Heart left ventricle (tissue), 16 donors: Measurements from ENCODE around the gene SUCLA2. TPM values are rescaled to one million over a fixed set of nuclear protein-coding genes. Genes with fewer than 3 reads are reported as not detected.
A peak's percentile ranks its signal among the peaks of the same experiment; 100 is the strongest.

Source experiments
- ATAC-seq, 4 donors: fragments of 200-7000 bp; cut with Tn5 transposase; one replicate each; pipeline ENCODE4 v1.9.1; 2020 to 2022; ENCODE audit warnings: moderate library complexity in 4 of 4, mild to moderate bottlenecking in 3 of 4, moderate number of reproducible peaks in 1 of 4
- DNase-seq, 5 donors: peaks; one replicate each; pipeline ENCODE4 v3.0.0-alpha.2; 2020
- H3K27ac ChIP-seq, 12 donors: fragments of 200-600 bp; sonication (generic) in 4 of 12; one replicate each; pipeline versions ENCODE4 v1.5.0 to v1.8.0; 2016 to 2022; ENCODE audit warnings: mild to moderate bottlenecking in 2 of 12
- H3K27me3 ChIP-seq, 9 donors: fragments of 200-600 bp; sonication (generic) in 2 of 9; one replicate each; pipeline versions ENCODE4 v1.5.1 to v1.8.0; 2016 to 2022; ENCODE audit warnings: mild to moderate bottlenecking in 3 of 9
- H3K36me3 ChIP-seq, 9 donors: fragments of 200-600 bp; sonication (generic) in 2 of 9; one replicate each; pipeline versions ENCODE4 v1.5.0 to v1.8.0; 2018 to 2022; ENCODE audit warnings: mild to moderate bottlenecking in 2 of 9
- H3K4me1 ChIP-seq, 12 donors: fragments of 200-600 bp; sonication (generic) in 4 of 12; one replicate each; pipeline versions ENCODE4 v1.5.0 to v1.8.0; 2016 to 2022; ENCODE audit warnings: mild to moderate bottlenecking in 3 of 12
- H3K4me3 ChIP-seq, 12 donors: fragments of 200-600 bp; sonication (generic) in 4 of 12; one replicate each; pipeline versions ENCODE4 v1.5.0 to v1.8.0; 2017 to 2022; ENCODE audit warnings: mild to moderate bottlenecking in 9 of 12, moderate library complexity in 4 of 12
- H3K9me3 ChIP-seq, 12 donors: fragments of 200-600 bp; sonication (generic) in 4 of 12; one replicate each; pipeline versions ENCODE4 v1.5.0 to v1.8.0; 2016 to 2022; ENCODE audit warnings: mild to moderate bottlenecking in 1 of 12
- POLR2A ChIP-seq, 2 donors: fragments of 450-650 bp; IDR thresholded peaks; one replicate each; pipeline ENCODE4 v1.6.1; 2017; ENCODE audit warnings: antibody characterized with exemption in 2 of 2, mild to moderate bottlenecking in 2 of 2, moderate library complexity in 2 of 2
- WGBS, 4 donors: extraction: QIAGEN DNeasy Blood & Tissue Kit in 2 of 4; methylation state at CpG; one replicate each; pipeline versions ENCODE4 v1.1.5 to v1.1.7; 2013 to 2018; 5-methylcytosine and 5-hydroxymethylcytosine counted together
- intact Hi-C, 10 donors: fragments of 100-400 bp; cut with DNase I; formaldehyde crosslinking; loops; one replicate each; pipeline versions ENCODE4 v1.11.1 to v1.14.2; 2022
- polyA plus RNA-seq, 2 donors: library from polyadenylated mRNA; stranded (reverse); fragments of 200-250 nt; gene quantifications; one replicate each; pipeline ENCODE4 v1.2.3, GENCODE V29; 2013
- total RNA-seq, 9 donors: library from RNA; depleted of rRNA in 2 of 9; stranded (reverse); fragments of >200 nt in 2 of 9; fragmentation: NEBNext Ultra II Directional in 3 of 9; extraction: Animal tissue kit (Norgen Biotek cat#: 25700) in 3 of 9; gene quantifications; one replicate each; pipeline versions ENCODE4 v1.1.0 to v1.2.4, GENCODE V29; 2016 to 2023
- TF ChIP-seq, protein P1 (sequence below), 12 donors: fragments of 200-600 bp; sonication (generic) in 4 of 12; IDR thresholded peaks; one replicate each; pipeline versions ENCODE4 v1.5.0 to v1.8.0; 2018 to 2022; ENCODE audit warnings: antibody characterized with exemption in 12 of 12, mild to moderate bottlenecking in 5 of 12
- donor health status: ischemic (EF 13 %, LVEDD 7.1; RV severe dilation, severe dysfunction).
- donor health status: healthy with polysubstance abuse.
- donor health status: DM: no; HTN: yes; CAD: no.
- donor health status: DM: no; HTN: no; CAD: no.
- donor health status: ischemic (EF 25% LVEDD 6.9; RV normal size, moderate dysfunction).
- donor health status: ischemic (EF 25% LVEDD 5.7; RV mildly dilated, moderate dysfunction).
- donor health status: healthy.
- donor health status: DM: yes; HTN: yes; CAD: no.
- donor health status: ischemic (EF 35%, LVEDD 5.7; RV mildly dilated, moderate dysfunction).
- donor health status: nonischemic (EF 11% LVEDD 7.7; RV severe dilation, severe dysfunction).
- donor health status: DM: yes; HTN: yes; CAD: no.
- donor health status: PGD.
- donor health status: ischemic (EF 29% LVEDD 5.4; RV normal size, mild dysfunction).
- donor health status: nonischemic (EF 23%, LVEDD 6.1; RV moderate dilation, normal function).

SUCLA2 gene
- total and polyA plus RNA-seq, 11 donors: 36.5 to 166 (median 122) TPM

DNA sequence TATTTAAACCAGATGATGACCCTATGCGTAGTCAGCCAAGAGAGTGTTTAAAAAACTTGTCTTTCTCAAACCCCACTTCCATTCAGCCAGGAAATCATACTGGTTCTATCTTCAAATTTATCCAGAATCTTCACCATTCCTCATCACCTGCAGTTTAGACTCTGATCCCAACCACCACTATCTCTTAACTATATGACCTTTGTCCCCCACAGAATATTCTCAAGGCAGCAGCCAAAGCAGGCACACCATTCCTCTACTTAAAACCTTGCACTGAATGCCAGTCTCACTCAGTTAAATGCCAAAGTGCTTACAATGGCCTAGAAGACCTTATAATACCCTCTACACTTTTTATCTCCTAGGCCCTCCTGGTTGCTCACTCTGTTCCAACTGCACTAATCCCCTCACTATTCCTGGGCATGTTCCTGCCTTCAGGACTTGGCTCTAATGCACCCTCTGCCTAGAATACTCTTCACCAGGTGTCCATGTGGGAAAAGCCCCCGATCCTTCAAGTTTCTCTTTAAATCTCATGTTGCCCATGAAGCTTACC, 10.1 kb downstream of the SUCLA2 start:
- peak overlapping the region in 1 of 12 donors; percentile 27 for H3K27ac ChIP-seq
- DNase-seq (no peak), ATAC-seq (peak; percentile 44 to 87 (median 67))
- 91 to 96% (median 93%) methylated on average over 2 of the region's 2 CpGs for WGBS, 4 donors
- no peaks in the 10 kb centered on the region for H3K9me3 ChIP-seq
- no peaks in the 10 kb centered on the region for H3K27me3 ChIP-seq
- TF ChIP-seq, protein P1, sequence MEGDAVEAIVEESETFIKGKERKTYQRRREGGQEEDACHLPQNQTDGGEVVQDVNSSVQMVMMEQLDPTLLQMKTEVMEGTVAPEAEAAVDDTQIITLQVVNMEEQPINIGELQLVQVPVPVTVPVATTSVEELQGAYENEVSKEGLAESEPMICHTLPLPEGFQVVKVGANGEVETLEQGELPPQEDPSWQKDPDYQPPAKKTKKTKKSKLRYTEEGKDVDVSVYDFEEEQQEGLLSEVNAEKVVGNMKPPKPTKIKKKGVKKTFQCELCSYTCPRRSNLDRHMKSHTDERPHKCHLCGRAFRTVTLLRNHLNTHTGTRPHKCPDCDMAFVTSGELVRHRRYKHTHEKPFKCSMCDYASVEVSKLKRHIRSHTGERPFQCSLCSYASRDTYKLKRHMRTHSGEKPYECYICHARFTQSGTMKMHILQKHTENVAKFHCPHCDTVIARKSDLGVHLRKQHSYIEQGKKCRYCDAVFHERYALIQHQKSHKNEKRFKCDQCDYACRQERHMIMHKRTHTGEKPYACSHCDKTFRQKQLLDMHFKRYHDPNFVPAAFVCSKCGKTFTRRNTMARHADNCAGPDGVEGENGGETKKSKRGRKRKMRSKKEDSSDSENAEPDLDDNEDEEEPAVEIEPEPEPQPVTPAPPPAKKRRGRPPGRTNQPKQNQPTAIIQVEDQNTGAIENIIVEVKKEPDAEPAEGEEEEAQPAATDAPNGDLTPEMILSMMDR (IDR thresholded peaks at IDR 0.05): no peak
- no peak for TF ChIP-seq POLR2A (IDR thresholded peaks at IDR 0.05)
- peaks cover 3 to 85% (median 63%) of the 10 kb centered on the region in 9 donors for H3K36me3 ChIP-seq
- H3K4me1 ChIP-seq: peaks cover 0 to 17% (median 0%) of the 10 kb centered on the region in 12 donors
- no peak overlapping the region for H3K4me3 ChIP-seq
- intact Hi-C loops: no loop called here

DNA sequence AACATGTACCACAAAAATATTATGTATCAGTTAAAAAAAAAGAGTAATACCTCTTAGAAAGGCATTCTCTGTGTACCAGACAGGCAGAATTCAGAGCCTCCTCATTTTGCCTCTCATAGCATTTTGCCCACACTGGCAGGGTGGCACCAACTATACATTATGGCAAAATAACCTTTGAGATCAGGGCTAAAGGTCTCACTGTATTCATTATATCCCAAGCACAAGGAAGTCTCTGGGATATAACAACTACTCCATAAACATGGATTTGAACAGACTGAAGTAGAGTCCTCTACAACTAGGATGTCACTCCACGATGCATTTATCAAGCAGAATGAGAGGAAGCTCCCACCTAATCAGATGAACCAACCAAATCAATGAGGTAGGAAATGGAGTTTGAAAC, 10.6 kb downstream of the SUCLA2 start:
- ATAC-seq (no peak), DNase-seq (no peak)
- H3K27me3 ChIP-seq: no peaks in the 10 kb centered on the region
- peaks cover 0 to 17% (median 0%) of the 10 kb centered on the region in 12 donors for H3K4me1 ChIP-seq
- peaks cover 3 to 85% (median 63%) of the 10 kb centered on the region in 9 donors for H3K36me3 ChIP-seq
- intact Hi-C loops: no loop called here
- no peak overlapping the region for H3K4me3 ChIP-seq
- no peaks in the 10 kb centered on the region for H3K9me3 ChIP-seq
- TF ChIP-seq, protein P1 (IDR thresholded peaks at IDR 0.05): no peak
- TF ChIP-seq POLR2A (IDR thresholded peaks at IDR 0.05): no peak
- peak overlapping the region in 1 of 12 donors; percentile 27 for H3K27ac ChIP-seq
- 38 to 84% (median 75%) methylated on average over 1 of the region's 1 CpG for WGBS, 4 donors

DNA sequence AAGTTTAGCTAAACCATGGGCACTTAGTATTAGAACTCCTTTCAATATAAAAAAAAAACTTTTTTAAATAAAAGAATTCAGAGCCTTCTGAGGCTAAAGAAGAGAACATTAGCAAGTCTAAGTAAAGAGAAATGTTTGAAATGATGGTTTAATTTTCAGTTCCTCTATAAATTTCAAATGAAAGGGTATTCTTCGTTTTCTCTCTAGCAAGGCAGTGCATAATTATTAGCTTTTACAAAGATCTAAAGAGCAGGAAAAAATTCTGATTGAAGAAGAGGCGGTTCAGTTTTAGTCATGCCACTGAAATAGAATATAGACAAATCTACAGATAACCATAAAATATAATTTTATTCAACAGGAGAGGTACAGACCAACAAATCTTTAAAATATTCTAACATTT, 18.0 kb downstream of the SUCLA2 start:
- Histone ChIP-seq H3K4me3 (no peak overlapping the region), H3K36me3 (peaks cover 0 to 64% (median 36%) of the 10 kb centered on the region in 9 donors), H3K27me3 (no peaks in the 10 kb centered on the region), H3K27ac (no peak overlapping the region), H3K9me3 (peaks cover 0 to 13% (median under 1%) of the 10 kb centered on the region in 12 donors), H3K4me1 (no peaks in the 10 kb centered on the region)
- DNase-seq (no peak), ATAC-seq (no peak)
- intact Hi-C loops: no loop called here
- 94 to 98% (median 96%) methylated on average over 2 of the region's 2 CpGs for WGBS, 4 donors
- TF ChIP-seq POLR2A (IDR thresholded peaks at IDR 0.05): no peak
- TF ChIP-seq, protein P1 (IDR thresholded peaks at IDR 0.05): no peak

DNA sequence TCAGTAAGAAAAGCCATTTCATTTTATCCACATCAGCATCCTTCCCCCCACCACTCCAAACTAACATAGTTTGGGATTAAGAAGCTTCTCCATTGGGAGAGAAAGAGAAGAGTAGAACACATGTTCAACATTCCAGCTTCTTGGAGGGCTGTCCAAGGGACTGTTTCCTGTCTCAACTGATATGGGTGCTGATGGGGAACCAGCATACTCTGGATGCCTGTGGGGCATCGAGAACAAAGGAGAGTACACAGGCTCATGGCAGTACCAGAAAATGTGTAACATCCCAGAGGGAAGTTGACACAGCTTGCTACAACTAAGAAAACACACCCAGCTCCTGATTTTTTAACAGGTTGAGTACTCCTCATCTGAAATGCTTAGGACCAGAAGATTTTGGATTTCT, 24.7 kb downstream of the SUCLA2 start:
- H3K36me3 ChIP-seq: peaks cover 4 to 50% (median 26%) of the 10 kb centered on the region in 9 donors
- no peaks in the 10 kb centered on the region for H3K27me3 ChIP-seq
- WGBS, 4 donors: 27 to 42% (median 39%) methylated on average over 1 of the region's 1 CpG
- intact Hi-C loops: no loop called here
- H3K4me3 ChIP-seq: no peak overlapping the region
- no peak for DNase-seq
- TF ChIP-seq POLR2A (IDR thresholded peaks at IDR 0.05): no peak
- TF ChIP-seq, protein P1 (IDR thresholded peaks at IDR 0.05): no peak
- peaks cover 0 to 5% (median 0%) of the 10 kb centered on the region in 12 donors for H3K4me1 ChIP-seq
- ATAC-seq: peak in 2 of 4 donors; percentile 22 to 41
- H3K27ac ChIP-seq: no peak overlapping the region
- H3K9me3 ChIP-seq: peaks cover 0 to 27% (median 5%) of the 10 kb centered on the region in 12 donors
